ENCODE results near the gene MT1A. TPM values are rescaled to one million over a fixed set of nuclear protein-coding genes. Genes with fewer than 3 reads are reported as not detected.

The MT1A gene
- polyA plus RNA-seq, 1 of the 3 experiments (the other 2 are of a cell fraction), result 5.4 TPM

DNA sequence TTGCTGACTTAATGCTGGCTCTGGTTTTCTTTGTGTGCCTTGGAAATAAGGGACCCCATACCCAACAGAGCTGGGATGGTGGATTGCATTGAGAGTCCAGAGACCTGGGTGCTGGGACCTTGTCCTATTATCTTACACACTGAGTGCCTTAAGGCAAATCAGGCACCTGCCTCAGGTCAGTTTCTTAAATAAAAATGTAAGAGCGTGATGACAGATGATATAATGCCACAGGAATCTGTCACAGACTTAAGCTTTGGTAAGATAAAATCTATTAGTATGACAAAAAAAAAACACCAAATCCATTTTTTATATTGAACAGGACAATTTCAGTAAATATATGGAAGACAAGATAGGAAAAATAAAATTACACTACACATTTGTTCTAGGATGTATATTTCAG is 1.6 kb downstream of the MT1A start (continued):
- TF ChIP-seq EP300 (IDR thresholded peaks at IDR 0.05; ENCODE audit: borderline replicate concordance in 1 of 2, low read depth in 1 of 2, low read length in 1 of 2) (no peak), RFX5 (IDR thresholded peaks at IDR 0.05; ENCODE audit: low read length) (no peak), FOXM1 (IDR thresholded peaks at IDR 0.05; ENCODE audit: low read depth) (no peak), GABPA (IDR thresholded peaks at IDR 0.05; ENCODE audit: low read depth) (no peak), IRF3 (IDR thresholded peaks at IDR 0.05; ENCODE audit: low read depth, low read length) (no peak), EZH2phosphoT487 (IDR thresholded peaks at IDR 0.05; ENCODE audit: borderline replicate concordance, low read depth) (no peak)
- TF ChIP-seq, protein P1, sequence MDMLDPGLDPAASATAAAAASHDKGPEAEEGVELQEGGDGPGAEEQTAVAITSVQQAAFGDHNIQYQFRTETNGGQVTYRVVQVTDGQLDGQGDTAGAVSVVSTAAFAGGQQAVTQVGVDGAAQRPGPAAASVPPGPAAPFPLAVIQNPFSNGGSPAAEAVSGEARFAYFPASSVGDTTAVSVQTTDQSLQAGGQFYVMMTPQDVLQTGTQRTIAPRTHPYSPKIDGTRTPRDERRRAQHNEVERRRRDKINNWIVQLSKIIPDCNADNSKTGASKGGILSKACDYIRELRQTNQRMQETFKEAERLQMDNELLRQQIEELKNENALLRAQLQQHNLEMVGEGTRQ (IDR thresholded peaks at IDR 0.05; ENCODE audit: borderline replicate concordance, low read depth, low read length), result no peak

GRCh38 chr16:56641166-56641565 is 2.7 kb downstream of the MT1A start:
- no peak overlapping the region for H2AFZ ChIP-seq (ENCODE audit: low read depth)
- H3K27me3 ChIP-seq (ENCODE audit: insufficient read depth), result peaks cover 24% of the 10 kb centered on the region; the same call in 1 of the 2 replicates
- H3K79me2 ChIP-seq (ENCODE audit: insufficient read depth), result no peaks in the 10 kb centered on the region
- H3K27ac ChIP-seq (ENCODE audit: low read depth in 2 of 2, low read length in 1 of 2), result no peak overlapping the region
- H3K9ac ChIP-seq, result no peak overlapping the region
- WGBS (ENCODE audit: low lambda C conversion rate), result 100% methylated on average over 2 of the region's 2 CpGs
- no peaks in the 10 kb centered on the region for H4K20me1 ChIP-seq (ENCODE audit: insufficient read depth)
- no peaks in the 10 kb centered on the region for H3K9me3 ChIP-seq
- no peaks in the 10 kb centered on the region for H3K36me3 ChIP-seq (replicated peaks in 1 of 2; ENCODE audit: control insufficient read depth in 1 of 2, insufficient read depth in 2 of 2, low read length in 1 of 2)
- TF ChIP-seq RCOR1 (IDR thresholded peaks at IDR 0.05; ENCODE audit: low read length) (no peak), NRF1 (IDR thresholded peaks at IDR 0.05; ENCODE audit: low read depth, low read length) (no peak), NFIC (IDR thresholded peaks at IDR 0.05; ENCODE audit: borderline replicate concordance) (no peak)
- TF ChIP-seq, protein P2, sequence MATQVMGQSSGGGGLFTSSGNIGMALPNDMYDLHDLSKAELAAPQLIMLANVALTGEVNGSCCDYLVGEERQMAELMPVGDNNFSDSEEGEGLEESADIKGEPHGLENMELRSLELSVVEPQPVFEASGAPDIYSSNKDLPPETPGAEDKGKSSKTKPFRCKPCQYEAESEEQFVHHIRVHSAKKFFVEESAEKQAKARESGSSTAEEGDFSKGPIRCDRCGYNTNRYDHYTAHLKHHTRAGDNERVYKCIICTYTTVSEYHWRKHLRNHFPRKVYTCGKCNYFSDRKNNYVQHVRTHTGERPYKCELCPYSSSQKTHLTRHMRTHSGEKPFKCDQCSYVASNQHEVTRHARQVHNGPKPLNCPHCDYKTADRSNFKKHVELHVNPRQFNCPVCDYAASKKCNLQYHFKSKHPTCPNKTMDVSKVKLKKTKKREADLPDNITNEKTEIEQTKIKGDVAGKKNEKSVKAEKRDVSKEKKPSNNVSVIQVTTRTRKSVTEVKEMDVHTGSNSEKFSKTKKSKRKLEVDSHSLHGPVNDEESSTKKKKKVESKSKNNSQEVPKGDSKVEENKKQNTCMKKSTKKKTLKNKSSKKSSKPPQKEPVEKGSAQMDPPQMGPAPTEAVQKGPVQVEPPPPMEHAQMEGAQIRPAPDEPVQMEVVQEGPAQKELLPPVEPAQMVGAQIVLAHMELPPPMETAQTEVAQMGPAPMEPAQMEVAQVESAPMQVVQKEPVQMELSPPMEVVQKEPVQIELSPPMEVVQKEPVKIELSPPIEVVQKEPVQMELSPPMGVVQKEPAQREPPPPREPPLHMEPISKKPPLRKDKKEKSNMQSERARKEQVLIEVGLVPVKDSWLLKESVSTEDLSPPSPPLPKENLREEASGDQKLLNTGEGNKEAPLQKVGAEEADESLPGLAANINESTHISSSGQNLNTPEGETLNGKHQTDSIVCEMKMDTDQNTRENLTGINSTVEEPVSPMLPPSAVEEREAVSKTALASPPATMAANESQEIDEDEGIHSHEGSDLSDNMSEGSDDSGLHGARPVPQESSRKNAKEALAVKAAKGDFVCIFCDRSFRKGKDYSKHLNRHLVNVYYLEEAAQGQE (IDR thresholded peaks at IDR 0.05; ENCODE audit: low read depth, low read length), result no peak
- H3F3A ChIP-seq (replicated peaks; ENCODE audit: insufficient read depth), result no peaks in the 10 kb centered on the region
- H3K4me3 ChIP-seq (ENCODE audit: low read depth in 2 of 2, low read length in 1 of 2), result no peak overlapping the region
- CTCF ChIA-PET, result interaction anchor here (0.8 to 1.4 kb wide), 2 partner anchors 18 to 40 kb away, joined by 3 read pairs; no protein-coding TSS in a partner anchor
- peaks cover 0 to 2% of the 10 kb centered on the region in 2 experiments; a peak in 1 of 4 replicates for H3K4me1 ChIP-seq (ENCODE audit: control insufficient read depth in 1 of 2, insufficient read depth in 2 of 2, low read depth in 1 of 2, low read length in 1 of 2)
- H3K4me2 ChIP-seq, result no peak overlapping the region
- H3K9me2 ChIP-seq, result no peaks in the 10 kb centered on the region
- DNase-seq, result no peak
- POLR2A ChIA-PET, result no interaction called here

Measured in SK-N-SH (cell line).